ENCODE measurements around the gene CLDN15.

DNA sequence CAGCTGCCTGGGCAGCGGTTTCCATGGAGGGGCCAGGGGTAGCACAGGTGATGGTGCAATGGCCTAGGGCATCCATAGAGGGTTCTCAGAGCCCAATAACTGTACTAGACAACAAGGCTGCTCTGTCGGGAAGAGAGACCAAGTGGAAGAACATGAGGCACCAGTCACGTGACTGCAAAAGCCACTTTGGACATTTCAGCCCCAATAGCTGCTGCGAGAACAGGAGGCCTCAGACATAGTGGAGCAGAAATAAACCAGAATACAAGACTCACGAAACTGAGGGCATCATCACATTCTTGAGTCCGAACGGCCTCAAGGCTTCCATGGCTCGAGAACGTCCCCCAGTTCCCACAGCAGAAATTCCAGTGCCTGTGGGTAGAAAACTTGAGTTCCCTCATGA, 39.6 kb upstream of the CLDN15 start:
- TF ChIP-seq, protein P1, sequence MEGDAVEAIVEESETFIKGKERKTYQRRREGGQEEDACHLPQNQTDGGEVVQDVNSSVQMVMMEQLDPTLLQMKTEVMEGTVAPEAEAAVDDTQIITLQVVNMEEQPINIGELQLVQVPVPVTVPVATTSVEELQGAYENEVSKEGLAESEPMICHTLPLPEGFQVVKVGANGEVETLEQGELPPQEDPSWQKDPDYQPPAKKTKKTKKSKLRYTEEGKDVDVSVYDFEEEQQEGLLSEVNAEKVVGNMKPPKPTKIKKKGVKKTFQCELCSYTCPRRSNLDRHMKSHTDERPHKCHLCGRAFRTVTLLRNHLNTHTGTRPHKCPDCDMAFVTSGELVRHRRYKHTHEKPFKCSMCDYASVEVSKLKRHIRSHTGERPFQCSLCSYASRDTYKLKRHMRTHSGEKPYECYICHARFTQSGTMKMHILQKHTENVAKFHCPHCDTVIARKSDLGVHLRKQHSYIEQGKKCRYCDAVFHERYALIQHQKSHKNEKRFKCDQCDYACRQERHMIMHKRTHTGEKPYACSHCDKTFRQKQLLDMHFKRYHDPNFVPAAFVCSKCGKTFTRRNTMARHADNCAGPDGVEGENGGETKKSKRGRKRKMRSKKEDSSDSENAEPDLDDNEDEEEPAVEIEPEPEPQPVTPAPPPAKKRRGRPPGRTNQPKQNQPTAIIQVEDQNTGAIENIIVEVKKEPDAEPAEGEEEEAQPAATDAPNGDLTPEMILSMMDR (IDR thresholded peaks at IDR 0.05): no peak
- TF ChIP-seq POLR2A (IDR thresholded peaks at IDR 0.05): no peak

Data from Peyer's patch (tissue), 4 donors.